Transverse colon (tissue), 3 donors: Measurements from ENCODE around the gene OR13F1.

ENCODE experiments used
- POLR2A ChIP-seq: fragments of 450-650 bp; IDR thresholded peaks from one replicate; pipeline ENCODE4 v1.6.1; 2016; ENCODE audit warnings: antibody characterized with exemption, mild to moderate bottlenecking, moderate library complexity
- TF ChIP-seq, protein P1 (sequence below), 5 experiments: fragments of 200-600 bp in 3 of 5; fragments of 450-650 bp in 2 of 5; sonication (generic) in 3 of 5; IDR thresholded peaks; 1 replicate in 2 of 5; 2 replicates in 3 of 5; pipeline ENCODE4 v1.5.1; 2016 to 2017; ENCODE audit warnings: antibody characterized with exemption in 5 of 5, inconsistent platforms in 3 of 5, mild to moderate bottlenecking in 2 of 5, moderate library complexity in 1 of 5

DNA sequence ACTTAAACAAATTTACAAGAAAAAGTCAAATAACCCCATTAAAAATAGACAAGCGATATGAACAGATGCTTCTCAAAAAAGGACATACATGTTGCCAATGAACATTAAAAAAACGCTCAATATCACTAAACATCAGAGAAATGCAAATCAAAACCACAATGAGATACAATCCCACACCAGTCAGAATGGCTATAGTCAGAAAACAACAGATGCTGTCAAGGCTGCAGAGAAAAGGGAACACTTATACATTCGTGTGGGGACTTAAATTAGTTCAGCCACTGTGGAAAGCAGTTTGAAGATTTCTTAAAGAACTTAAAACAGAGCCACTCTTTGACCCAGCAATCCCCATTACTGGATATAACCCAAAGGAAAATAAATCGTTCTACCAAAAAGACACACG lies 10.8 kb downstream of the OR13F1 start:
- TF ChIP-seq, protein P1, sequence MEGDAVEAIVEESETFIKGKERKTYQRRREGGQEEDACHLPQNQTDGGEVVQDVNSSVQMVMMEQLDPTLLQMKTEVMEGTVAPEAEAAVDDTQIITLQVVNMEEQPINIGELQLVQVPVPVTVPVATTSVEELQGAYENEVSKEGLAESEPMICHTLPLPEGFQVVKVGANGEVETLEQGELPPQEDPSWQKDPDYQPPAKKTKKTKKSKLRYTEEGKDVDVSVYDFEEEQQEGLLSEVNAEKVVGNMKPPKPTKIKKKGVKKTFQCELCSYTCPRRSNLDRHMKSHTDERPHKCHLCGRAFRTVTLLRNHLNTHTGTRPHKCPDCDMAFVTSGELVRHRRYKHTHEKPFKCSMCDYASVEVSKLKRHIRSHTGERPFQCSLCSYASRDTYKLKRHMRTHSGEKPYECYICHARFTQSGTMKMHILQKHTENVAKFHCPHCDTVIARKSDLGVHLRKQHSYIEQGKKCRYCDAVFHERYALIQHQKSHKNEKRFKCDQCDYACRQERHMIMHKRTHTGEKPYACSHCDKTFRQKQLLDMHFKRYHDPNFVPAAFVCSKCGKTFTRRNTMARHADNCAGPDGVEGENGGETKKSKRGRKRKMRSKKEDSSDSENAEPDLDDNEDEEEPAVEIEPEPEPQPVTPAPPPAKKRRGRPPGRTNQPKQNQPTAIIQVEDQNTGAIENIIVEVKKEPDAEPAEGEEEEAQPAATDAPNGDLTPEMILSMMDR (IDR thresholded peaks at IDR 0.05), result no peak
- no peak for TF ChIP-seq POLR2A
